Neural cell (in vitro differentiated cells): ENCODE measurements around the gene CRLF1. TPM values are rescaled to one million over a fixed set of nuclear protein-coding genes. Genes with fewer than 3 reads are reported as not detected.

Source experiments
- H2AFZ ChIP-seq: fragments of 200-600, 300-800 bp; sonication (generic), shearing (Covaris generic); 2 replicates; pipeline ENCODE4 v1.6.0; 2014; ENCODE audit warnings: low read depth, mild to moderate bottlenecking, antibody characterized with exemption, low read length, moderate library complexity
- H3F3A ChIP-seq: fragments of 200-600 bp; shearing (Covaris generic); 2 replicates; pipeline ENCODE4 v1.6.1; 2016; ENCODE audit warnings: mild to moderate bottlenecking, moderate library complexity, mixed read lengths, antibody characterized with exemption, low read length; ENCODE audit not compliant: insufficient read depth, poor library complexity, severe bottlenecking
- H3K27ac ChIP-seq: fragments of 200-600, 300-800 bp; sonication (generic), shearing (Covaris generic); 2 replicates; pipeline ENCODE4 v1.5.1; 2014; ENCODE audit warnings: mild to moderate bottlenecking, low read length, moderate library complexity
- H3K27me3 ChIP-seq: fragments of 300-800, 200-600 bp; sonication (generic), shearing (Covaris generic); 2 replicates; pipeline ENCODE4 v1.6.0; 2014; ENCODE audit warnings: mild to moderate bottlenecking, low read depth, low read length, moderate library complexity; ENCODE audit not compliant: insufficient read depth
- H3K36me3 ChIP-seq: fragments of 300-800, 200-600 bp; sonication (generic), shearing (Covaris generic); 2 replicates; pipeline ENCODE4 v1.5.1; 2014; ENCODE audit warnings: mild to moderate bottlenecking, antibody characterized with exemption, low read length, moderate library complexity; ENCODE audit not compliant: insufficient read depth
- H3K4me2 ChIP-seq: fragments of 300-800, 200-600 bp; sonication (generic), shearing (Covaris generic); 2 replicates; pipeline ENCODE4 v1.6.0; 2014; ENCODE audit warnings: mild to moderate bottlenecking, low read length
- H3K4me3 ChIP-seq: fragments of 300-800, 200-600 bp; sonication (generic), shearing (Covaris generic); 2 replicates; pipeline ENCODE4 v1.5.1; 2014; ENCODE audit warnings: mild to moderate bottlenecking, low read length, moderate library complexity
- H3K79me2 ChIP-seq: fragments of 200-600 bp; shearing (Covaris generic); replicated peaks from 2 replicates; pipeline ENCODE4 v1.6.0; 2014; ENCODE audit warnings: mild to moderate bottlenecking, low read length, moderate library complexity; ENCODE audit not compliant: insufficient read depth
- H3K9ac ChIP-seq: fragments of 300-800, 200-600 bp; sonication (generic), shearing (Covaris generic); 2 replicates; pipeline ENCODE4 v1.6.1; 2016; ENCODE audit warnings: mild to moderate bottlenecking, low read length, mixed read lengths
- H3K9me2 ChIP-seq: fragments of 200-600 bp; shearing (Covaris generic); 2 replicates; pipeline ENCODE4 v1.6.1; 2016; ENCODE audit warnings: mild to moderate bottlenecking, low read length, mixed read lengths; ENCODE audit not compliant: insufficient read depth
- H3K9me3 ChIP-seq: fragments of 200-600, 300-800 bp; sonication (generic), shearing (Covaris generic); 2 replicates; pipeline ENCODE4 v1.6.1; 2016; ENCODE audit warnings: mild to moderate bottlenecking, mixed run types, low read length, moderate library complexity, mixed read lengths
- H4K20me1 ChIP-seq: fragments of 200-600 bp; shearing (Covaris generic); 2 replicates; pipeline ENCODE4 v1.6.1; 2016; ENCODE audit warnings: mild to moderate bottlenecking, mixed run types; ENCODE audit not compliant: insufficient read depth
- CTCF ChIP-seq: fragments of 450-650 bp; IDR thresholded peaks from 2 replicates; pipeline ENCODE4 v1.5.1; 2014; ENCODE audit warnings: antibody characterized with exemption, mild to moderate bottlenecking, moderate library complexity; ENCODE audit not compliant: poor library complexity, severe bottlenecking
- EP300 ChIP-seq: fragments of 450-650 bp; conservative IDR thresholded peaks from 2 replicates; pipeline ENCODE4 v1.6.1; 2014; ENCODE audit warnings: antibody characterized with exemption, mild to moderate bottlenecking, moderate library complexity; ENCODE audit not compliant: poor library complexity, severe bottlenecking
- EZH2 ChIP-seq: fragments of 200-600, 300-800 bp; shearing (Covaris generic), sonication (generic); IDR thresholded peaks from 2 replicates; pipeline ENCODE4 v1.6.1; 2014; ENCODE audit warnings: antibody characterized with exemption, low read length, borderline replicate concordance, mild to moderate bottlenecking; ENCODE audit not compliant: insufficient read depth, poor library complexity, severe bottlenecking
- MXI1 ChIP-seq: fragments of 450-650 bp; conservative IDR thresholded peaks from 2 replicates; pipeline ENCODE4 v1.6.1; 2014; ENCODE audit warnings: antibody characterized with exemption, mild to moderate bottlenecking; ENCODE audit not compliant: poor library complexity, severe bottlenecking
- POLR2AphosphoS5 ChIP-seq: IDR thresholded peaks from 2 replicates; pipeline ENCODE4 v1.6.1; 2012
- RAD21 ChIP-seq: fragments of 450-650 bp; conservative IDR thresholded peaks from 2 replicates; pipeline ENCODE4 v1.6.1; 2014; ENCODE audit warnings: antibody characterized with exemption, mild to moderate bottlenecking, moderate library complexity
- SMC3 ChIP-seq: fragments of 450-650 bp; conservative IDR thresholded peaks from 2 replicates; pipeline ENCODE4 v1.6.1; 2014; ENCODE audit warnings: antibody characterized with exemption, mild to moderate bottlenecking, moderate library complexity; ENCODE audit not compliant: poor library complexity
- TAF1 ChIP-seq: IDR thresholded peaks from 2 replicates; pipeline ENCODE4 v1.6.1; 2012; ENCODE audit warnings: low read depth
- polyA plus RNA-seq: library from polyadenylated mRNA; depleted of rRNA; stranded (reverse); fragments of >200 nt; gene quantifications from 2 replicates; pipeline ENCODE4 v1.2.3, GENCODE V29; 2014

The CRLF1 gene
- polyA plus RNA-seq, 1 donor from 2014 or later, result 14.2 TPM

- Histone ChIP-seq H3K4me2 (no peak overlapping the region), H3K79me2 (no peaks in the 10 kb centered on the region), H3K4me3 (no peak overlapping the region), H2AFZ (no peak overlapping the region), H4K20me1 (no peaks in the 10 kb centered on the region), H3K27me3 (peaks cover 83% of the 10 kb centered on the region), H3K27ac (no peak overlapping the region), H3F3A (no peaks in the 10 kb centered on the region), H3K9me2 (no peaks in the 10 kb centered on the region), H3K9me3 (no peaks in the 10 kb centered on the region), H3K9ac (no peak overlapping the region), H3K36me3 (no peaks in the 10 kb centered on the region)
- TF ChIP-seq SMC3 (no peak), EZH2 (peak; percentile 11), CTCF (no peak), POLR2AphosphoS5 (no peak), RAD21 (no peak)
Measured at GRCh38 chr19:18605196-18605545, 1.4 kb downstream of the CRLF1 start.

GRCh38 chr19:18604820-18605159, 1.8 kb downstream of the CRLF1 start:
- H3K36me3 ChIP-seq, result no peaks in the 10 kb centered on the region
- H3K79me2 ChIP-seq, result no peaks in the 10 kb centered on the region
- no peak overlapping the region for H3K4me3 ChIP-seq
- no peaks in the 10 kb centered on the region for H4K20me1 ChIP-seq
- no peak overlapping the region for H3K27ac ChIP-seq
- no peak overlapping the region for H3K9ac ChIP-seq
- peaks cover 79% of the 10 kb centered on the region for H3K27me3 ChIP-seq
- no peak for TF ChIP-seq MXI1
- TF ChIP-seq EZH2, result peak; percentile 3
- H3K4me2 ChIP-seq, result no peak overlapping the region
- H2AFZ ChIP-seq, result no peak overlapping the region
- no peaks in the 10 kb centered on the region for H3K9me3 ChIP-seq
- no peaks in the 10 kb centered on the region for H3K9me2 ChIP-seq
- H3F3A ChIP-seq, result no peaks in the 10 kb centered on the region

GRCh38 chr19:18603958-18604819, 2.4 kb downstream of the CRLF1 start:
- Histone ChIP-seq H3K27me3 (peaks cover 73% of the 10 kb centered on the region), H3K36me3 (no peaks in the 10 kb centered on the region), H3K9me3 (no peaks in the 10 kb centered on the region), H3K27ac (no peak overlapping the region), H3F3A (no peaks in the 10 kb centered on the region), H3K4me2 (no peak overlapping the region), H2AFZ (no peak overlapping the region), H3K9ac (no peak overlapping the region), H3K4me3 (no peak overlapping the region), H3K79me2 (no peaks in the 10 kb centered on the region), H4K20me1 (no peaks in the 10 kb centered on the region), H3K9me2 (no peaks in the 10 kb centered on the region)
- TF ChIP-seq RAD21 (no peak), TAF1 (no peak), EZH2 (no peak), MXI1 (no peak), EP300 (no peak)
